ENCODE results near the gene ATP5F1D. TPM values are rescaled to one million over a fixed set of nuclear protein-coding genes. Genes with fewer than 3 reads are reported as not detected.

ATP5F1D gene
- total RNA-seq, 1 experiment from 2014 or later, result 157 TPM

DNA sequence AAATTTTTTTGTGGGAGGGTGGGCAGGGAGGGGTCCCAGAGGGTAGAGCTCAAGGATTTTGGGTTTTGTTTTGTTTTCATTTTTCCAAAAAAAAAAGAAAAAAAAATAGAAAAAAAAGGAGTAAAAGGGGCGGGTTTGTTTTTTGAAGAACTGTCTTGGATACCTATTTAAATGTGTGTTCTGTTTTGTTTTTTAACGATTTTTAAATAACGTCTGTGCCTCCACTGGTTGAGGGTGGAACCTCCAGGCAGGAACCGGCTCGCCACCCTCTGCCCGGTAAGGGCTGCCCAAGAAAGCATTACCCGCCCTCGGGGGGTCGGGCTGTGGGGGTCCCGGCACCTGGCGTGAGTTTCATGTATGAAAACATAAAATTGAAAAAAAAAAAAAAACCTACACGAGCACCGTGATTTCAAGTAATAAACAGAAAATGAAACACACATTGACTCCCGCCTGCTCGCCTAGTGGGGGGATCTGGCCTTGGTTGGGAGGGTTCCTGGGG, 17.2 kb downstream of the ATP5F1D start:
- no peaks in the 10 kb centered on the region for H3K27me3 ChIP-seq (ENCODE audit: insufficient read depth, low read depth)
- POLR2A ChIA-PET (ENCODE audit: unreplicated experiment), result no interaction called here
- no peak for DNase-seq
- H3K27ac ChIP-seq, result peak overlapping the region; percentile 92
- peak overlapping the region; percentile 42; the same call in 1 of the 2 replicates for H3K4me3 ChIP-seq
- peaks cover 43% of the 10 kb centered on the region for H3K79me2 ChIP-seq (ENCODE audit: low read depth)
- H3F3A ChIP-seq (ENCODE audit: insufficient read depth, low read depth), result peaks cover 67% of the 10 kb centered on the region
- BruUV-seq (replicated peaks), result no TSS peak
- peak overlapping the region; percentile 74 for H3K4me2 ChIP-seq
- peaks cover 3% of the 10 kb centered on the region; the same call in 1 of the 2 replicates for H3K36me3 ChIP-seq (ENCODE audit: low read depth)
- CTCF ChIA-PET, result interaction anchor here (0.7 kb wide), 1 partner anchor 43 kb away, joined by 3 read pairs; no protein-coding TSS in a partner anchor
- no peaks in the 10 kb centered on the region for H3K9me3 ChIP-seq (ENCODE audit: insufficient read depth, low read depth)
- H3K9me2 ChIP-seq (ENCODE audit: insufficient read depth), result no peaks in the 10 kb centered on the region
- no peak for TF ChIP-seq EZH2 (IDR thresholded peaks at IDR 0.05; ENCODE audit: low read depth)
- TF ChIP-seq, protein P1, sequence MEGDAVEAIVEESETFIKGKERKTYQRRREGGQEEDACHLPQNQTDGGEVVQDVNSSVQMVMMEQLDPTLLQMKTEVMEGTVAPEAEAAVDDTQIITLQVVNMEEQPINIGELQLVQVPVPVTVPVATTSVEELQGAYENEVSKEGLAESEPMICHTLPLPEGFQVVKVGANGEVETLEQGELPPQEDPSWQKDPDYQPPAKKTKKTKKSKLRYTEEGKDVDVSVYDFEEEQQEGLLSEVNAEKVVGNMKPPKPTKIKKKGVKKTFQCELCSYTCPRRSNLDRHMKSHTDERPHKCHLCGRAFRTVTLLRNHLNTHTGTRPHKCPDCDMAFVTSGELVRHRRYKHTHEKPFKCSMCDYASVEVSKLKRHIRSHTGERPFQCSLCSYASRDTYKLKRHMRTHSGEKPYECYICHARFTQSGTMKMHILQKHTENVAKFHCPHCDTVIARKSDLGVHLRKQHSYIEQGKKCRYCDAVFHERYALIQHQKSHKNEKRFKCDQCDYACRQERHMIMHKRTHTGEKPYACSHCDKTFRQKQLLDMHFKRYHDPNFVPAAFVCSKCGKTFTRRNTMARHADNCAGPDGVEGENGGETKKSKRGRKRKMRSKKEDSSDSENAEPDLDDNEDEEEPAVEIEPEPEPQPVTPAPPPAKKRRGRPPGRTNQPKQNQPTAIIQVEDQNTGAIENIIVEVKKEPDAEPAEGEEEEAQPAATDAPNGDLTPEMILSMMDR (conservative IDR thresholded peaks at IDR 0.05), result no peak
- peaks cover 10% of the 10 kb centered on the region; the same call in 1 of the 2 replicates for H4K20me1 ChIP-seq (ENCODE audit: insufficient read depth)
- H2AFZ ChIP-seq, result no peak overlapping the region
- H3K4me1 ChIP-seq (replicated peaks; ENCODE audit: insufficient read depth), result peaks cover 53% of the 10 kb centered on the region
- intact Hi-C loops (cut with micrococcal nuclease; ENCODE audit: unreplicated experiment), result no loop called here

GRCh38 chr19:1259206-1259875, 17.8 kb downstream of the ATP5F1D start:
- Histone ChIP-seq H3F3A (ENCODE audit: insufficient read depth, low read depth) (peaks cover 66% of the 10 kb centered on the region), H3K4me1 (replicated peaks; ENCODE audit: insufficient read depth) (peaks cover 51% of the 10 kb centered on the region), H3K27me3 (ENCODE audit: insufficient read depth, low read depth) (no peaks in the 10 kb centered on the region), H3K36me3 (ENCODE audit: low read depth) (peaks cover 2% of the 10 kb centered on the region; the same call in 1 of the 2 replicates), H4K20me1 (ENCODE audit: insufficient read depth) (peaks cover 9% of the 10 kb centered on the region; the same call in 1 of the 2 replicates), H3K9me2 (ENCODE audit: insufficient read depth) (no peaks in the 10 kb centered on the region), H3K79me2 (ENCODE audit: low read depth) (peaks cover 37% of the 10 kb centered on the region), H3K4me2 (peak overlapping the region; percentile 74), H3K4me3 (peak overlapping the region; percentile 42; the same call in 1 of the 2 replicates), H3K9me3 (ENCODE audit: insufficient read depth, low read depth) (no peaks in the 10 kb centered on the region), H2AFZ (no peak overlapping the region), H3K27ac (peak overlapping the region; percentile 92)
- CTCF ChIA-PET, result no interaction called here
- TF ChIP-seq, protein P1 (conservative IDR thresholded peaks at IDR 0.05), result no peak
- TF ChIP-seq EZH2 (IDR thresholded peaks at IDR 0.05; ENCODE audit: low read depth), result no peak
- BruUV-seq (replicated peaks), result TSS peak; percentile 78
- POLR2A ChIA-PET (ENCODE audit: unreplicated experiment), result interaction anchor here (0.5 kb wide), 1 partner anchor 10 kb away, joined by 4 read pairs; the partner anchor contains the start of gene CIRBP
- DNase-seq, result peak; percentile 77 to 85
- intact Hi-C loops (cut with micrococcal nuclease; ENCODE audit: unreplicated experiment), result no loop called here

DNA sequence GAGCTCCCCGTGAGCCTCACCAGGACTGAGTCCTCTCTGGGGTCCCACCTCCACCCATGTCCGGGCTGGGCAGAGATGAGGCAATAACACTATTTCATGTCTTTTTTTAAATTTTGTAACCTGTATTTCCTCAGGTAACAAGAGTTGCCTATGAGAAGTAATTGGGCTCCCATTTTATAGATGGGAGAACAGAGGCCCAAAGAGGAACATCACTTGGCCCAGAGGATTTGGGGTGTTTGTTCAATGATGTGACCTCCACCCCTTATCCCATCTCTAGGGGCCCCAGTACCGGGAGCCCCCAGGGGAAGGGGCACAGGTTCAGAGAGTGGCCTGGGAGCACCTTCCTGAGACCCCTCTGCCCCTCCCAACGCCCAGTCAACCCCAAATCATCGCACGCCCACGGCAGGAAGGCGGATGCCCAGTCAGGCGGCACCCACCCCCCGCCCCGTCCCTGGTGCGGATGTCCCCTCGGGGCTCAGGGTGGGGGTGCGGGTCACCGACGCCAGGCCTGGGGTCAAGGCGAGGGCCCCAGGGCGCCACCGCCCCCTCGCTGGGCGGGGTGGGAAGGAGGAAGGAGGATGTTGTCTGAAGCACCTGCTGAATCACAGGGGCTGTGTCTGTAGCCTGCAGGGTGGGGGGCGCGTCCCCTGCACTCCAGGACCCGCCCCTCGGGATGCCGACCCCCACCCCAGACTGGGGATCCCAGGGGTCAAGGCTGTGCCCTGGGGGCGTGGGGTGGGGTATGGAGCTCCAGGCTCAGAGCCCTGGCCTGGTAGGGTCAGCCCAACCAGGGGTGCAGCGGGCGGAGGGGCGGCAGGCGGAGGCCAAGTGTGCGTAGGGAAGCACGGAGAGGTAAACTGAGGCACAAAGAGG, 18.6 kb downstream of the ATP5F1D start:
- H3K36me3 ChIP-seq (ENCODE audit: low read depth), result no peaks in the 10 kb centered on the region; the same call in 1 of the 2 replicates
- POLR2A ChIA-PET (ENCODE audit: unreplicated experiment), result interaction anchor here (0.5 kb wide), 1 partner anchor 9 kb away, joined by 4 read pairs; the partner anchor contains the start of gene CIRBP
- CTCF ChIA-PET, result no interaction called here
- H3K79me2 ChIP-seq (ENCODE audit: low read depth), result peaks cover 30% of the 10 kb centered on the region
- H3K9me3 ChIP-seq (ENCODE audit: insufficient read depth, low read depth), result no peaks in the 10 kb centered on the region
- peaks cover 9% of the 10 kb centered on the region; the same call in 1 of the 2 replicates for H4K20me1 ChIP-seq (ENCODE audit: insufficient read depth)
- H3K27ac ChIP-seq, result peak overlapping the region; percentile 92
- H3K4me1 ChIP-seq (replicated peaks; ENCODE audit: insufficient read depth), result peaks cover 57% of the 10 kb centered on the region
- peaks cover 62% of the 10 kb centered on the region for H3F3A ChIP-seq (ENCODE audit: insufficient read depth, low read depth)
- peak overlapping the region; percentile 74 for H3K4me2 ChIP-seq
- intact Hi-C loops (cut with micrococcal nuclease; ENCODE audit: unreplicated experiment), result no loop called here
- no TSS peak for BruUV-seq (replicated peaks)
- TF ChIP-seq, protein P1 (conservative IDR thresholded peaks at IDR 0.05), result no peak
- TF ChIP-seq EZH2 (IDR thresholded peaks at IDR 0.05; ENCODE audit: low read depth), result no peak
- H2AFZ ChIP-seq, result no peak overlapping the region
- peak; percentile 65 to 82 for DNase-seq
- no peaks in the 10 kb centered on the region for H3K27me3 ChIP-seq (ENCODE audit: insufficient read depth, low read depth)
- peak overlapping the region; percentile 40; the same call in 1 of the 2 replicates for H3K4me3 ChIP-seq
- H3K9me2 ChIP-seq (ENCODE audit: insufficient read depth), result no peaks in the 10 kb centered on the region
